Measurements from ENCODE around the gene TMCO6.
"Not testable (repeated sequence)": the region's sequence is repeated elsewhere in the genome, so short reads cannot be mapped to it uniquely, and the experiment has no call there.

DNA sequence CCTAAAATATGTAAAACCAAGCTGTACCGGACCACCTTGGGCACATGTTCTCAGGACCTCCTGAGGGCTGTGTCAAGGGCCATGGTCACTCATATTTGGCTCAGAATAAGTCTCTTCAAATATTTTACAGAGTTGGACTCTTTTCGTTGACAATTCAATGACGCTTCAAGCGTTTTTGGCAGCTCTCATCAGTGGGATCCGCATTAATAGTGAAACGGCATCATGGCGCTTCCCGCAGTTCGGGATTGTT lies 428 bp upstream of the TMCO6 start:
- TF ChIP-seq, protein P1, sequence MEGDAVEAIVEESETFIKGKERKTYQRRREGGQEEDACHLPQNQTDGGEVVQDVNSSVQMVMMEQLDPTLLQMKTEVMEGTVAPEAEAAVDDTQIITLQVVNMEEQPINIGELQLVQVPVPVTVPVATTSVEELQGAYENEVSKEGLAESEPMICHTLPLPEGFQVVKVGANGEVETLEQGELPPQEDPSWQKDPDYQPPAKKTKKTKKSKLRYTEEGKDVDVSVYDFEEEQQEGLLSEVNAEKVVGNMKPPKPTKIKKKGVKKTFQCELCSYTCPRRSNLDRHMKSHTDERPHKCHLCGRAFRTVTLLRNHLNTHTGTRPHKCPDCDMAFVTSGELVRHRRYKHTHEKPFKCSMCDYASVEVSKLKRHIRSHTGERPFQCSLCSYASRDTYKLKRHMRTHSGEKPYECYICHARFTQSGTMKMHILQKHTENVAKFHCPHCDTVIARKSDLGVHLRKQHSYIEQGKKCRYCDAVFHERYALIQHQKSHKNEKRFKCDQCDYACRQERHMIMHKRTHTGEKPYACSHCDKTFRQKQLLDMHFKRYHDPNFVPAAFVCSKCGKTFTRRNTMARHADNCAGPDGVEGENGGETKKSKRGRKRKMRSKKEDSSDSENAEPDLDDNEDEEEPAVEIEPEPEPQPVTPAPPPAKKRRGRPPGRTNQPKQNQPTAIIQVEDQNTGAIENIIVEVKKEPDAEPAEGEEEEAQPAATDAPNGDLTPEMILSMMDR (IDR thresholded peaks at IDR 0.05 in 8 of 11, conservative IDR thresholded peaks at IDR 0.05 in 3 of 11): not testable (repeated sequence)
- TF ChIP-seq POLR2A, POLR2AphosphoS5 (IDR thresholded peaks at IDR 0.05): not testable (repeated sequence)
